ENCODE measurements around the gene MUC12.

DNA sequence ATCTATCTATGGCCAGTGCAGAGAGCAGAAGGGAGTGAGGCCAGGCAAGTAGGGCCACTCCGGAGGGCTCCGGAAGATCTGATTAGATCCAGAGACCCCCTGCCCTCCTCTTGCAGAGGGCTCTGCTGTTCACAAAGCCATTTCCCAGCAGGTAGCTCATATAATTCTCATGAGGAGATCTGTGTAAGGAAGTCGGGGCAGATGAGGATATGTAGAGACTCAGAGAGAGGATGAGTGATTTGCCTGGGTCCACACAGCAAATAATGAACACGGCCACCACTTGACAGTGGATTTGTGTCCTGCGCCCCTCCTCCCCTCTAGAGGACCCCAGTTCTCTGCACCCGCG, 2.6 kb downstream of the MUC12 start:
- TF ChIP-seq, protein P1, sequence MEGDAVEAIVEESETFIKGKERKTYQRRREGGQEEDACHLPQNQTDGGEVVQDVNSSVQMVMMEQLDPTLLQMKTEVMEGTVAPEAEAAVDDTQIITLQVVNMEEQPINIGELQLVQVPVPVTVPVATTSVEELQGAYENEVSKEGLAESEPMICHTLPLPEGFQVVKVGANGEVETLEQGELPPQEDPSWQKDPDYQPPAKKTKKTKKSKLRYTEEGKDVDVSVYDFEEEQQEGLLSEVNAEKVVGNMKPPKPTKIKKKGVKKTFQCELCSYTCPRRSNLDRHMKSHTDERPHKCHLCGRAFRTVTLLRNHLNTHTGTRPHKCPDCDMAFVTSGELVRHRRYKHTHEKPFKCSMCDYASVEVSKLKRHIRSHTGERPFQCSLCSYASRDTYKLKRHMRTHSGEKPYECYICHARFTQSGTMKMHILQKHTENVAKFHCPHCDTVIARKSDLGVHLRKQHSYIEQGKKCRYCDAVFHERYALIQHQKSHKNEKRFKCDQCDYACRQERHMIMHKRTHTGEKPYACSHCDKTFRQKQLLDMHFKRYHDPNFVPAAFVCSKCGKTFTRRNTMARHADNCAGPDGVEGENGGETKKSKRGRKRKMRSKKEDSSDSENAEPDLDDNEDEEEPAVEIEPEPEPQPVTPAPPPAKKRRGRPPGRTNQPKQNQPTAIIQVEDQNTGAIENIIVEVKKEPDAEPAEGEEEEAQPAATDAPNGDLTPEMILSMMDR (IDR thresholded peaks at IDR 0.05), result no peak
- TF ChIP-seq POLR2AphosphoS5 (IDR thresholded peaks at IDR 0.05; ENCODE audit: low read depth, low read length) (no peak), TCF7L2 (IDR thresholded peaks at IDR 0.05; ENCODE audit: low read depth, low read length) (no peak), SIN3A (IDR thresholded peaks at IDR 0.05; ENCODE audit: borderline replicate concordance, insufficient read depth, low read depth, low read length) (no peak)
